Measurements from ENCODE around the gene ZNF407.

- no peak for TF ChIP-seq CTCF (IDR thresholded peaks at IDR 0.05; ENCODE audit: low read depth, low read length, poor library complexity, severe bottlenecking)
- no peak for TF ChIP-seq EZH2phosphoT487 (IDR thresholded peaks at IDR 0.05; ENCODE audit: borderline replicate concordance, low read length)
Observed at GRCh38 chr18:74689251-74689650, 91.6 kb downstream of the ZNF407 start.
